SJCRH30 (cell line): ENCODE measurements around the gene MACF1. TPM values are rescaled to one million over a fixed set of nuclear protein-coding genes. Genes with fewer than 3 reads are reported as not detected.

Experiments
- DNase-seq, 2 experiments: peaks; one replicate each; pipeline ENCODE4 v3.0.0-alpha.2; 2015 to 2020
- H3K27ac ChIP-seq: fragments of 250-450 bp; sonication (Bioruptor Pico); 2 replicates; pipeline ENCODE4 v1.5.1; 2020; ENCODE audit warnings: mild to moderate bottlenecking, moderate library complexity
- H3K27me3 ChIP-seq: fragments of 250-450 bp; sonication (Bioruptor Pico); 2 replicates; pipeline ENCODE4 v1.5.1; 2020; ENCODE audit warnings: mild to moderate bottlenecking, moderate library complexity
- H3K36me3 ChIP-seq: fragments of 250-450 bp; sonication (Bioruptor Pico); 2 replicates; pipeline ENCODE4 v1.5.1; 2020; ENCODE audit warnings: mild to moderate bottlenecking, moderate library complexity
- H3K4me1 ChIP-seq: fragments of 250-450 bp; sonication (Bioruptor Pico); 2 replicates; pipeline ENCODE4 v1.5.1; 2020; ENCODE audit warnings: mild to moderate bottlenecking, moderate library complexity
- H3K4me3 ChIP-seq: fragments of 250-450 bp; sonication (Bioruptor Pico); 2 replicates; pipeline ENCODE4 v1.5.1; 2020; ENCODE audit warnings: mild to moderate bottlenecking, moderate library complexity
- H3K9me3 ChIP-seq: fragments of 250-450 bp; sonication (Bioruptor Pico); replicated peaks from 2 replicates; pipeline ENCODE4 v1.5.1; 2020; ENCODE audit warnings: mild to moderate bottlenecking, moderate library complexity
- total RNA-seq: library from RNA; depleted of rRNA; stranded (reverse); fragments of >200 nt; shearing (Covaris generic); gene quantifications from 2 replicates; pipeline ENCODE4 v1.2.3, GENCODE V29; 2014

The MACF1 gene
- total RNA-seq, 1 experiment from 2014 or later, result 172 TPM

DNA sequence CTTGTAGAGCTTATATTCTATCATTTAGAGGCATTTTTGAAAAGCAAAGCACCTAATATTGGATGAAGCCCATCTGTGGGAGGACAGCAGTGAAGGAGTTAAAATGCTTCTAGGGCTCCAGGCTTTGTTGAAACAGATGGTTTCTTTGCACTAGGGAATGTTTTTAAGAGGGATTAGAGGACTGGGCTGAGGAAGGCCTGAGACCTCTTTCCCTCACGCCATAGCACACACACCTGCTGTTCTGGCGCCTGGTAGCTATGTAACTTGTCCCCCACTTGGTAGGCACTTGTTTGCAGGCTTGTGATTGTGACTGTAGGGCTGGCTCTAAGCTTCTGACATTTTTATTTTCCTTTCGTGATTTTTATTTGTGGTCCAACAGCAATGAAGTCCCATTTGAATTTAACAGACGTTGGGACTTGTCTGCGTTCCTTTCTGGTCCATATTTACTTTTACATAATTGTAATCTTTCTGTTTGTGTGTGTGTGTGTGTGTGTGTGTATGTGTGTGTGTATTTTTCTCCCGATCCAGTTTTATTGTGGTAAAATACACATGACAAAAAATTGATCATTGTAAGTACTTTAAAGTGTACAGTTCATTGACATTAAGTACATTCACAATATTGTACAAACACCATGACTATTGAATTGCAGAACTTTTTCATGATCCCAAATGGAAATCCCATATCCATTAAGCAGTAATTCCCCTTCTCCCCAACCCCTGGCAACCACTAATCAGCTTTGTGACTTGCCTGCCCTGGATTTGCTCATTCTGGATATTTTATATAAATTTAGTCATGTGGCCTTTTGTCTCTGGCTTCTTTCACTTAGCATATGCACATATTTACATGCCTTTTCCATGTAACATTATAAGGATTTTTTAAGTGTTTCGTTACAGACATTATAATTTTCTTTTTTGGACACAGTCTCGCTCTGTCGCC lies 33.5 kb upstream of the MACF1 start:
- Histone ChIP-seq H3K4me1 (peaks cover 41% of the 10 kb centered on the region), H3K4me3 (no peak overlapping the region)

DNA sequence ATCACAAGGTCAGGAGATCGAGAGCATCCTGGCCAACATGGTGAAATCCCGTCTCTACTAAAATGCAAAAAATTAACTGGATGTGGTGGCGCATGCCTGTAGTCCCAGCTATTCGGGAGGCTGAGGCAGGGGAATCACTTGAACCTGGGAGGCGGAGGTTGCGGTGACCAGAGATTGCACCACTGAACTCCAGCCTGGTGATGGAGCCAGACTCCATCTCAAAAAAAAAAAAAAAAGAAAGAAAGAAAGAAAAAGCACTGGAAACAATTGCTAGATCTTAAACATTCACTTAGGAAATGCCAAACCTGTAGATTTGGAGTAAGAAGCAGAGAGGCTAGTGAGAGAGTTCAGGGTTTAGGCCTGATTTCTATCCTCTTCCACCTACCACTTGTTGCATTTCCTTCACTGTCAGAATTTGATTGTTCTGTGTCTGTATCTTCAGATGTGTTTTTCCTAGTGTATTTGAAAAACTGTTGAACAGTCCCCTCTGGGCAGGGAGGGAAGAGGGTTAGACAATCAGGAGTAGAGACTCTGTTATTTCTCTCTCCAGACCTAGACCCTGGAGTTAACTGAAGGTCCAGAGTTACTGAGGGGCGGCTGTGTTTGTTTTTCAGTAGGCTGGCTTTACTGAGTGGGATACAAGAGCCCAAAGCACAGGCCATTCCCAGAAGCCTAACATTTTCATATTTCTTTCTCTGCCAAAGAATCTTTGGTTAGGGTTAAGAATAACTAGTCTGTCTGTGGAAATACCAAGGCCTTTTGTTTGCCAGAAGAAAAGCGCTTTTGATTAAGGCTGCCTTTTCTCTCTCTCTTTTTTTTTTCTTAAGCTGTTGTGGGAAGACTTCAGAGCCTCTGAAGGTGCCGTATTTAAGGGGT lies 31.1 kb upstream of the MACF1 start:
- peak in 1 of 2 experiments; percentile 55 for DNase-seq
- Histone ChIP-seq H3K36me3 (no peaks in the 10 kb centered on the region), H3K9me3 (no peaks in the 10 kb centered on the region), H3K4me1 (peaks cover 63% of the 10 kb centered on the region), H3K27me3 (no peaks in the 10 kb centered on the region), H3K4me3 (no peak overlapping the region), H3K27ac (0 out of 2 replicates have a peak overlapping the region, but pooled peaks have one; percentile 16)

More for the DNA sequence above, 33.5 kb upstream of the MACF1 start:
- H3K27ac ChIP-seq, result no peak overlapping the region
- H3K27me3 ChIP-seq, result no peaks in the 10 kb centered on the region
- H3K9me3 ChIP-seq, result no peaks in the 10 kb centered on the region
- DNase-seq, result peak; percentile 85 to 95
- no peaks in the 10 kb centered on the region for H3K36me3 ChIP-seq

DNA sequence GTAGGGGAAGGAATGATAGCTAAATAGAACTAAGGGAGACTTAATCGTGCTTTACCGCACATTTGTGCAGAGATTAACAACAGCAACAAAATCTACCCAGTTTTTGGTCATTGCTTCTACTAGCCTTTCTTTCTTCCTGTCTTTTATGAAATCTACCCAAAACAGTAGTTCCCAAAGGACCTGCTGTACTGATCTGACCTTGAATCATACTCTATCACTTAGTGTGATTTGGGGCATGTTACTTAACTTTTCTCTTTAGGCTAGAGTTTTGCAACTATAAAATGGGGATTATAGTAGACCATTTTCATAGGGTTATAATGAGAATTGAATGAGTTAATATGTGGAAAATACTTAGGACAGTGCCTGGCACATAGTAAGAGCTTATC lies 30.5 kb upstream of the MACF1 start:
- Histone ChIP-seq H3K9me3 (no peaks in the 10 kb centered on the region), H3K27me3 (no peaks in the 10 kb centered on the region), H3K36me3 (no peaks in the 10 kb centered on the region), H3K4me3 (no peak overlapping the region), H3K4me1 (peaks cover 66% of the 10 kb centered on the region), H3K27ac (0 out of 2 replicates have a peak overlapping the region, but pooled peaks have one; percentile 16)
- DNase-seq, result no peak

DNA sequence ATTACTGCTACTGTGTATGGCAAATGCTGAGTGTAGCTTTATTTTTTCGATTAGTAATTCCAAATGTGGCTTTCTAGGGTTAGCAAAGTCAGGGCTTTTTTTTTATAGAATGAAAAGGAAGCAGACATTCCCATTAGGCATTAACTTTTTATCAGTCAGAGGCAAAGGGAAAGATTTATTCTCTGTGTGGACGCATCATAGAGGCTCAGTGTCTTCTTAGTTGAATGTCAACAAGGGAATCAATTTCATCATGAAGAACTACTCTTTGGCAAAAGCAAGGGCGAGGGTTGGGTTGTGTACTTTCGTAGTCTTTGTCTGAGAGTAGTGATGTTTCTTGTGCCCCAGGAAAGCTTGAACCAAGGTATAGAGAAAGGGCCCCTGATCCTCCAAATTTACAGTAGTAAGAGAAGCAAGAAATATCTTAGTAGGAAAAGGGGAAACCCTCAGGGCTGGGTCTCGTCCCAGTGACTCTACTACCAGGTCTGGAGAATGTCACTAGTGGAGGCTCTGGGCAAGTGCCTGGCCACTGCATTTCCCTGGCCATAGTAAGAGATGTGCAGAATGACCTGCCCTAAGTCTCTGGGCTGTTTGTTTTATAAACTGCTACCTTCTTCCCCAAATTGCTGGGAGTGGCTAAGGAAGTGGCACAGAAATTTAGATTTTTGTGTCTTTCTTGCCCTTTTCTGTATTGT lies 30.0 kb upstream of the MACF1 start:
- H3K9me3 ChIP-seq, result no peaks in the 10 kb centered on the region
- no peak for DNase-seq
- H3K4me1 ChIP-seq, result peaks cover 69% of the 10 kb centered on the region
- no peak overlapping the region for H3K4me3 ChIP-seq
- H3K27me3 ChIP-seq, result no peaks in the 10 kb centered on the region
- no peaks in the 10 kb centered on the region for H3K36me3 ChIP-seq
- no peak overlapping the region for H3K27ac ChIP-seq

DNA sequence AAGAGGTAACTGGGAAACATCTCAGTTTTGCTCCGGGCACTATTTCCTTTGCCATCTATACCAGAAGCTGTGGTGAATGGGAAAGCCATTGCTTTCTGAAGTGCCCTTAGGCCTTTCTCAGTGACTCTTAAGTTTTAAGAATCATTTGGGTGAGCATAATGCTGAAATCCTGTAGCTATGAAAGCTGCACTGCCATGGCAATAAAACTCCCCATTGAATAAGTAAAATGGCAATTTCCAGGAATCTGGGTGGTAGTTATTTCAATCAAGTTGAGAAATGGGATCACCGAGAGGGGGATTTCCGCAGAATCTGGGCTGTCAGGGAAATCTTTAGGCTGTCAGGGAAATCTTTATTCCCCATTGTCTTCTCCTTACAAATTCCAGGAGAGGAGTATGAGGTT lies 26.8 kb upstream of the MACF1 start:
- Histone ChIP-seq H3K27ac (peak overlapping the region; percentile 53), H3K27me3 (no peaks in the 10 kb centered on the region), H3K9me3 (peaks cover 3% of the 10 kb centered on the region; the same call in 1 of the 2 replicates), H3K4me3 (no peak overlapping the region), H3K36me3 (no peaks in the 10 kb centered on the region; the same call in 1 of the 2 replicates), H3K4me1 (peaks cover 48% of the 10 kb centered on the region)
- DNase-seq, result no peak

DNA sequence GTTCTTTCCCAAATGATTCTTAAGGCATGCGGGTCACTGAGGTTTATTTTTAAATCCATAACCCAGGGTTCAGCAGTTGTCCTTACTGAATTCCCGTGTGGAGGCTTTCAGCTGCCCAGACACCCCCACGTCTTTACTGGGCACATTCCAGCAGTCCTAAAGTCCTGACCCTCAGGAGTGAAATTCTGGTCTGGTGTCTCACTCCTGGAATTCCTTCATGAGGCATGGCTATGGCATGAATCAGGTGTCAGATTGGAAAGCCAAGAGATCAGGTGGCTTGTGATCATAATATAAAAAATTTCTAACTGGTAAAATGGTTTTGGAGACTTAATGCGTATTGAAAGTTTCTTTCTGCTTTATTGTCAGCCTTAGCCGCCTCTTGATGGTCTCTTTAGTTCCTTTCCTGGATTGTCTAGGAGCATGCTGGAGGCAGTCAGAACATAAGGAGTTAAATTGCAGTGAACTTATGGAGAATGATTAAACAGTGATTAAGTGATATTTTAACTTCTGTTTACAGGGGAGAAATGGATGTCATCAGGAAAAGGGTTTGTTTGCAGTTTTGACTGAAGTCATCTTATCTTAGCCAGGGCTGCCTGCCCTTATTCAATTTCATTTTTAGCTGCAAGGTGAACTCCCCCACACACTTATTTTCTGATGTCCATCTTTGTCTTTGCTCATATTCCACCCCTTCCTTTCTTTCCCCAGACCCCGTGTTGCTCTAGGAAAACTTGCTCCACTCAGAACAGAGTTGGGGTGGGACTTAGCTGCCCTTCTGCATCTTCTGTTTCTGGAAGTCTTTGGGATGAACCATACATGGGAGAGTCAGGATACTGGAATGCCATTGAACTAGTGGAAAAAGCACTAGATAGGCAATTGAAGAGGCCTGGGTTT lies 25.7 kb upstream of the MACF1 start:
- DNase-seq, result peak; percentile 62 to 68
- Histone ChIP-seq H3K9me3 (peaks cover 4% of the 10 kb centered on the region; the same call in 1 of the 2 replicates), H3K27ac (peak overlapping the region; percentile 53), H3K36me3 (no peaks in the 10 kb centered on the region; the same call in 1 of the 2 replicates), H3K27me3 (no peaks in the 10 kb centered on the region), H3K4me1 (peaks cover 51% of the 10 kb centered on the region), H3K4me3 (no peak overlapping the region)

DNA sequence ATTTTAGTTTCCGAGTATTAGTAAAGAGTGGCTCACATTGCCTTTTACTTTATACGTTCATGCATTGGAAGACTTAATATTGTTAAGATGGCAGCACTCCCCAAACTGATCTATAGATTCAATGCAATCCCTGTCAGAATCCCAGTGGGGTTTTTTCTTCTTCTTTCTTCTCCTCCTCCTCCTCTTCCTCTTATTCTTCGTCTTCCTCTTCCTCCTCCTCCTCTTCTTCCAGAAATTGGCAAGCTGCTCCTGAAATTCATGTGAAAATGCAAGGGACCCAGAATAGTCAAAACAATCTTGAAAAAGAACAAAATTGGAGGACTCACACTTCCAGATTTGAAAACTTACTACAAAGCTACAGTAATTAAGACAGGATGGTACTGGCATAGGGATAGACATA lies 23.2 kb upstream of the MACF1 start:
- H3K36me3 ChIP-seq, result no peaks in the 10 kb centered on the region; the same call in 1 of the 2 replicates
- H3K9me3 ChIP-seq, result peaks cover 4% of the 10 kb centered on the region; the same call in 1 of the 2 replicates
- peaks cover 57% of the 10 kb centered on the region for H3K4me1 ChIP-seq
- H3K4me3 ChIP-seq, result no peak overlapping the region
- no peaks in the 10 kb centered on the region for H3K27me3 ChIP-seq
- H3K27ac ChIP-seq, result no peak overlapping the region
- DNase-seq, result no peak

DNA sequence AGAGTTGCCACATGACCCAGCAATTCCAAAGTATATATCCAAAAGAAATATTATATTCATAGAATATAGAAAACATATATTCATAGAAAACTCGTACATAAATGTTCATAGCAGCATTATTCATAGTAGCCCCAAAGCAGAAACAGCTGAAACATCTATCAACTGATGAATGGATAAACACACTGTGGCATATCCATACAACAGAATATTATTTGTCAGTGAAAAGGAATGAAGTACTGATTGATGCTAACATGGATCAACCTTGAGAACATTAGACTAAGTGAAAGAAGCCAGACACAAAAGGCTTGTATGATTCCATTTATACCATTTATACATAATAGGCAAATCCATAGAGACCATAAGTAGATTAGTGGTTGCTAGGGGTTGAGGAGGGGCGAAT lies 21.7 kb upstream of the MACF1 start:
- H3K4me3 ChIP-seq, result no peak overlapping the region
- no peaks in the 10 kb centered on the region; the same call in 1 of the 2 replicates for H3K36me3 ChIP-seq
- H3K27ac ChIP-seq, result peak overlapping the region; percentile 12; the same call in 1 of the 2 replicates
- peaks cover 4% of the 10 kb centered on the region; the same call in 1 of the 2 replicates for H3K9me3 ChIP-seq
- DNase-seq, result no peak
- H3K27me3 ChIP-seq, result no peaks in the 10 kb centered on the region
- H3K4me1 ChIP-seq, result peaks cover 42% of the 10 kb centered on the region

DNA sequence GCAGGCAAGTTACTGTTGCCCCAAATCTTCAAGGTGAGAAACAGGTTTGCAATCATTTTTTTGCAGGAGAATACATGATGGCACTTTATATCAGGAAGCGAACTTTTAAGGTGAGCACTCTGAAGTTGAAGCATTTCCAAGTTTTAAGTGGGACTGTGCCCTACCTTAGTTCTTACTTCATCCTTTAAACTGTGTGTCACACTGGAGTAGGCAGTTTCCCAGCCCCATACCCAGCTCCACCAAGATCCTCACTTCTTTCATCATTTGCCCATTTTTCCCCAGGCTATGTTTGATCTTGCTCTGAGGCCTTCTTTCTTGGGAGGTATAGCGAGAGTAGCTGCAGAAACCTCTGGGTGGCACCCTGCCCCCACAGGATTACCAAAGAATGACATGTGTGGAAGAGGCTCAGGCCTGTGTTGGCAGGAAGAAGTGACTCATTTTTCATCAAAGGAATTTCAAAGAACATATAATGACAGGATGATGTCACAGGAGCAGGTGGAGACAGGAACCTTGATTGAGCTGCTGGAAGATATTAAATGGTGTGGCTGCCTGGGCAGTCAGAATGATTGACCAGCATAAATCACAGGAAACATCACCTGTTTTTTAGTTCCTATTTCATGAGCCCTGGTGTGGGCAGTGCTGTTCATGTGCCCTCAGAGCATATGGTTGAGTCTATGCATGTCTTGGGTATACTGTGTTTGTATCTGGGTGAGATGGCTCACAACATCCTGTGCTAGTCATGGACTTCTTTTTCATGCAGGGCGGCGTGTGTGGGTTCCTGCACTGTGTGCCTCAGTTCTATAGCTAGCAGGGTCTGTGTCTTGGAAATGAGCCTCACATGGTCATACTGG lies 20.8 kb upstream of the MACF1 start:
- peaks cover 4% of the 10 kb centered on the region; the same call in 1 of the 2 replicates for H3K9me3 ChIP-seq
- no peaks in the 10 kb centered on the region; the same call in 1 of the 2 replicates for H3K36me3 ChIP-seq
- DNase-seq, result peak; percentile 89 to 94
- H3K4me3 ChIP-seq, result no peak overlapping the region
- H3K27ac ChIP-seq, result peak overlapping the region; percentile 55
- no peaks in the 10 kb centered on the region for H3K27me3 ChIP-seq
- peaks cover 33% of the 10 kb centered on the region for H3K4me1 ChIP-seq

DNA sequence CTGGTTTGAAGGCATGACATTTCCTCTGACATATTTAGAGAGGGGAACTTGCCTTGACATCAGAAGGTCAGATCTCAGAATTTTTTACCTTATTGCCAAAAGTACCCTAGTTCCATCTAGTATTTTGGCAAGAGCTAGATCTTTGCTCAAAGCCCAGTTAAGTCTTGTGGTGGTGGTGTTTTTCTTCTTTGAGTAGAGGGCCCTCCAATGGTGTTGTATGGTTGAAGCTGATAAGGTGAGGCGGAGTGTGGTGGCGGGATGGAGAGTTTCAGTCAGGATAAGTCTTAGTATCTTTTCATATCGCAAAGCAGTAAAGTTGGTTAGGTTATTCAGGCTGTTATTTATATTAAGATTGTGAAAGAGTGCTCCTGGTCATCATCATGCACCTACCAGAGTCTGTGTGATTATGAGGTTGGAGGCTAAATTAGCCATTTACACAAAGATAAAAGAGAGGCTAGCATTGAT lies 20.1 kb upstream of the MACF1 start:
- Histone ChIP-seq H3K27me3 (no peaks in the 10 kb centered on the region), H3K27ac (peak overlapping the region; percentile 55), H3K9me3 (peaks cover 4% of the 10 kb centered on the region; the same call in 1 of the 2 replicates), H3K36me3 (no peaks in the 10 kb centered on the region; the same call in 1 of the 2 replicates), H3K4me1 (peaks cover 31% of the 10 kb centered on the region), H3K4me3 (no peak overlapping the region)
- no peak for DNase-seq

DNA sequence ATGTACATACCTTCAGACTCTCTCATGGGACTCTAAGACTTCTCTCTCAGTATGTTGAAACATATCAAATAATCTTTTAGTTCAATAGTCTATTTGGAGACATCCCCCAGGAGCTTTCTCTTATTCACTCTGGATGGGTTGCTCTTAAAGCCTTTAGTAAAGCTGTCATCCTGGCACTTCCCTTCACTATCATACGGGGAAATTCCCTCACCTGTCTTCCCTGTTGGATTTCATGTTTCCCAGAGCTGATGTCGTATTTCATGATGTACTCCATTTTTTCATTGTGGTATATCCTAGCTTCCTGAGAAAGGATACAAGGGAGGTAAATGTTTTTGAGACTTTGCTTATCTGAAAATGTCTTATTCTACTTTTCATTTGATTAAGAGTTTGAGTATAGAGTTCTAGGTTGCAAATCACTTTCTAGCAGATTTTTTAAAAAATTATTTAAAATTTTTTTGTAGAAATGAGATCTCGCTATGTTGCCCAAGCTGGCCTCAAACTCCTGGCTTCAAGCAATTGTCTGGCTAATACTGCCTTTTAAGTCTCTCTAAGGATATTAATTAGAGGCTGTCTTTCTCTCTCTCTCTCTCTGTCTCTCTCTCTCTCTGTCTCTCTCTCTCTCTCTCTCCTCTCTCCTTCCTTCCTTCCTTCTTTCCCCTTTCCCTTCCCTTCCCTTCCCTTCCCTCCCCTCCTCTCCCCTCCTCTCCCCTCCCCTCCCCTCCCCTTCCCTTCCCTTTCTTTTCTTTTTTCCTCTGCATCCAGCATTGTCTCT lies 17.0 kb upstream of the MACF1 start:
- Histone ChIP-seq H3K36me3 (no peaks in the 10 kb centered on the region; the same call in 1 of the 2 replicates), H3K27ac (no peak overlapping the region), H3K4me1 (peaks cover 47% of the 10 kb centered on the region), H3K4me3 (no peak overlapping the region), H3K27me3 (no peaks in the 10 kb centered on the region), H3K9me3 (peaks cover 4% of the 10 kb centered on the region; the same call in 1 of the 2 replicates)
- DNase-seq, result no peak

DNA sequence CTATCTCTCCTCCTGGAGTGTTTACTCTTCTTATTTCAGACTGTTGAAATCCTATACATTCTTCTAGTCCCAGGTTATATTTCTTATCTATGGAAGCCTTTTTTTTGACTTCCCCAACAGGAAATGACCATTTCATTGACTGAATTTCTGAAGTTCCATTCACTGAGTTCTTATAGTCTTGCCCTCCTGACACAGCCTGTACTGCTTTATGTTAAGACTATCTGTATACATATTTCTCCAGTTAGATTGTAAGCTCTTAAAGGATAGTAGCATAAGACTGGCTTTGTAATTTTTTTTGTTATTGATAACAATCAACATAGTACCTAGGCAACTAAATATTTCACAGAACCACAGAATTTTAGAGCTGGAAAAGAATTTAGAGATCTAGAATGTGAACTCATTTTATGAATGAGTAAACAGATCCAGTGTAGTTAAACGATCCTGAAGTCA lies 14.9 kb upstream of the MACF1 start:
- Histone ChIP-seq H3K9me3 (no peaks in the 10 kb centered on the region), H3K4me1 (peaks cover 30% of the 10 kb centered on the region), H3K4me3 (no peak overlapping the region), H3K27me3 (no peaks in the 10 kb centered on the region), H3K27ac (no peak overlapping the region), H3K36me3 (no peaks in the 10 kb centered on the region; the same call in 1 of the 2 replicates)
- DNase-seq, result no peak
